Measurements from ENCODE around the gene POM121C.
"Not testable (repeated sequence)": the region's sequence is repeated elsewhere in the genome, so short reads cannot be mapped to it uniquely, and the experiment has no call there.

POM121C gene

DNA sequence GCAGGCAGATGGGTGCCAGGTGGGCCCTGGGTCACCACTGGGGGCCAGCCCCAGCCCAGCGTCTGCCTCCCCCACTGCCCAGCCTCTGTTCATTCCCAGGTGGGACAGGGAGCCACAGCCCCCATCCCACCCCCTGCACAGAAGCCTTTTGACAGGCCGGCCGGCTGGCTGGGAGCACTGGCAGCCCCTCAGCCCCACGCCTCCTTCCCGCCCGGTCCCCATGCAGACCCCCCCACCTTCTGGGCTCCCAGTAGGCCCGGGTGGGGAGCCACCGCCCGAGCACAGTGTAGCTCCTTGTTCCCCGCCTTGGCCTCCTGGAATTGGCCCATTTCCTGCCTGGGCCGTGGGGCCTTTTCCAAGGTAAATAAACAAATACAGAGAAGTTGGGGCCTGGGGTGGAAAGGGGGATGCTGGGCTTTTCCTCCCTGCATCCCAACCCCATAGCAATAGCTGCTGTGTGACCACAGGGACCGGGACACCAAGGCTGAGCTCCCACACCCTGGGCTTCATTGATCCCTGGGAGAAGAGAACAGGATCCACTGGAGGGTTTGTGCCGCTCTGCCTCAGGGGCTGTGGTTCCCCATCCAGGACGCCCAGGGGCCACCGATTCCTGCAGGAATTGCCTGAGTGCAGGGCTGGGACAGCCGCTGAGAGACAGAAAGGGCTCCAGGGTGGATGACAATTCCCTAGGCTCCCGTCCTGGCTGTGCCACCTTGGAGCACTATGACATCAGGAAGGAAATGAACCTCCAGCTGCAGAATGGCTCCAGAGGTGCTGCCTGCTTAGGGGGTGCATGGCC lies 111.4 kb downstream of the POM121C start:
- not testable (repeated sequence) for DNase-seq

DNA sequence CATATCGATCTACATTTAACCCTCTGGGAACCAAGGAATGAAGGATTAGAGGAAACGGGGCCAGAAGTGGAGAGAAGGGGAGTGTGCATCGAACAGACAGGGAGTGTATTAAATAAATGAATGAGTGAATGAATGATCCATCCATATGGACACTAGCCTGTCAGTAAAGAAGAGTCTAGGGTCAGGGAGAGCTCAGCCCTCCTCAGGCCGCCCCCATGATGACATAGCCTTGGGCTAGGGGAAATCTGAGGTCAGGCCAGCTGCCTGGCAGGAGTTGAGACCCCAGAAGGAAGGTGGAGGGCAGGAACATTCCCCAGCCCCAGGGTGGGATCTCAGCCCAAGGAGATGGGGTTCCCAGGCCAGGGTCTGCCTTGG lies 112.0 kb downstream of the POM121C start:
- DNase-seq, result not testable (repeated sequence)

DNA sequence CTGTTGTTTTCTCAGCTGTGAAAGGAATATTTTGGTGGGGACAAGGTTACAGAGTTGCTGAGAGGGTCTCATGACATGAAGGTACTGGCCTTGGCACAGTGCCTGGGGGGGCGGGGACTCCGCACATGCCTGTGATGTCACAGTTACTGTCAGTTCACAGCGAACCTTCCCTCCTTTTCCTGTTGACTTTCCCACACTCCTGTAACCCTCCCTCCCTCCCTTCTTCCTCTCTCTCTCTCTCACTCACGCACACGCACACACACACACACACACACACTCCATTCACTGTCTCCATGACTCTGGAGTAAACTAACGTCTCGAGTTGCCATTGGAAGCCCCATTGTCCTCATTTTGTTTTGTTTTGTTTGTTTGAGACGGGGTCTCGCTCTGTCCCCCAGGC lies 118.8 kb downstream of the POM121C start:
- not testable (repeated sequence) for DNase-seq
